ENCODE measurements around the gene NXNL2.

The NXNL2 gene

GRCh38 chr9:88534456-88535225, at the start of gene NXNL2:
NXNL2 (plus strand) TSS chr9:88535178; CDS start chr9:88535435, 257 bp downstream.
- no peak for DNase-seq

GRCh38 chr9:88488166-88488565, 46.8 kb upstream of the NXNL2 start:
- no peak for DNase-seq

- no peak for DNase-seq
These were observed 39.8 kb upstream of the NXNL2 start for GRCh38 chr9:88494983-88495721.

GRCh38 chr9:88497224-88497623, 37.8 kb upstream of the NXNL2 start:
- no peak for DNase-seq

GRCh38 chr9:88498880-88499279, 36.1 kb upstream of the NXNL2 start:
- no peak for DNase-seq

- DNase-seq = no peak
These were observed 33.9 kb upstream of the NXNL2 start for GRCh38 chr9:88501086-88501485.

- no peak for DNase-seq
These were observed 32.4 kb upstream of the NXNL2 start for GRCh38 chr9:88502552-88503034.

GRCh38 chr9:88503081-88503844, 31.7 kb upstream of the NXNL2 start:
- DNase-seq = no peak

GRCh38 chr9:88503845-88504764, 30.9 kb upstream of the NXNL2 start:
- DNase-seq = no peak

- no peak for DNase-seq
These were observed 26.7 kb upstream of the NXNL2 start for GRCh38 chr9:88508326-88508725.

GRCh38 chr9:88511906-88512305, 23.1 kb upstream of the NXNL2 start:
- DNase-seq = no peak

- DNase-seq = no peak
These were observed 20.7 kb upstream of the NXNL2 start for GRCh38 chr9:88514247-88514646.

GRCh38 chr9:88521308-88521707, 13.7 kb upstream of the NXNL2 start:
- DNase-seq = no peak

GRCh38 chr9:88522360-88522759, 12.6 kb upstream of the NXNL2 start:
- DNase-seq = no peak

- no peak for DNase-seq
These were observed 11.9 kb upstream of the NXNL2 start for GRCh38 chr9:88523056-88523455.

GRCh38 chr9:88524911-88525310, 10.1 kb upstream of the NXNL2 start:
- no peak for DNase-seq

GRCh38 chr9:88527618-88528017, 7.4 kb upstream of the NXNL2 start:
- DNase-seq = no peak

- no peak for DNase-seq
These were observed 6.7 kb upstream of the NXNL2 start for GRCh38 chr9:88528080-88528790.

- no peak for DNase-seq
These were observed 5.5 kb upstream of the NXNL2 start for GRCh38 chr9:88529496-88529895.

- DNase-seq = no peak
These were observed 4.9 kb upstream of the NXNL2 start for GRCh38 chr9:88530051-88530450.

- no peak for DNase-seq
These were observed 2.9 kb upstream of the NXNL2 start for GRCh38 chr9:88531920-88532698.
